OCI-LY7 (cell line): ENCODE data around the gene RPE. TPM values are rescaled to one million over a fixed set of nuclear protein-coding genes. Genes with fewer than 3 reads are reported as not detected.

Experiments used
- BruUV-seq: library from RNA; stranded (reverse); fragments of 400-500 nt; replicated peaks from 2 replicates; lab custom pipeline; 2021; lab: Mats Ljungman, UMichigan
- CTCF ChIA-PET: fragments of 300-600 bp; sonication (Branson Sonifier 250); formaldehyde crosslinking; loops from one replicate; lab custom pipeline; 2022; ENCODE audit warnings: antibody characterized with exemption; ENCODE audit not compliant: unreplicated experiment; lab: Charles Lee
- POLR2A ChIA-PET: fragments of 300-600 bp; sonication (Branson Sonifier 250); formaldehyde crosslinking; loops from one replicate; lab custom pipeline; 2022; ENCODE audit warnings: antibody characterized with exemption; lab: Charles Lee
- DNase-seq: peaks from one replicate; pipeline ENCODE4 v3.0.0-alpha.2; 2015; ENCODE audit warnings: low spot score
- H2AFZ ChIP-seq: fragments of 200-600 bp; sonication (generic), shearing (Covaris generic); 2 replicates; pipeline ENCODE4 v1.6.1; 2014; ENCODE audit warnings: mild to moderate bottlenecking, antibody characterized with exemption, low read length, moderate library complexity
- H3K27ac ChIP-seq: fragments of 200-600 bp; sonication (generic); 2 replicates; pipeline ENCODE4 v1.5.1; 2014; ENCODE audit warnings: mixed run types, low read depth, mild to moderate bottlenecking, moderate library complexity, low read length, inconsistent platforms; ENCODE audit not compliant: poor library complexity, severe bottlenecking
- H3K36me3 ChIP-seq: fragments of 200-600 bp; sonication (generic); 2 replicates; pipeline ENCODE4 v1.6.1; 2014; ENCODE audit warnings: mild to moderate bottlenecking, antibody characterized with exemption, low read length, moderate library complexity, mixed read lengths; ENCODE audit not compliant: insufficient read depth
- H3K4me1 ChIP-seq: fragments of 200-600 bp; sonication (generic); 2 replicates; pipeline ENCODE4 v1.5.1; 2014; ENCODE audit warnings: mild to moderate bottlenecking, low read length; ENCODE audit not compliant: insufficient read depth, poor library complexity, severe bottlenecking
- H3K4me2 ChIP-seq: fragments of 200-600 bp; sonication (generic); 2 replicates; pipeline ENCODE4 v1.6.1; 2014; ENCODE audit warnings: mild to moderate bottlenecking, low read length
- H3K4me3 ChIP-seq: fragments of 200-600 bp; sonication (generic); 2 replicates; pipeline ENCODE4 v1.5.1; 2014; ENCODE audit warnings: mild to moderate bottlenecking, low read depth, low read length; ENCODE audit not compliant: poor library complexity, severe bottlenecking
- H3K79me2 ChIP-seq: fragments of 200-600 bp; sonication (generic); 2 replicates; pipeline ENCODE4 v1.6.1; 2016; ENCODE audit warnings: low read depth, mild to moderate bottlenecking, low read length, moderate library complexity, mixed read lengths; ENCODE audit not compliant: insufficient read depth
- H3K9me2 ChIP-seq: fragments of 200-600 bp; sonication (generic); 2 replicates; pipeline ENCODE4 v1.6.1; 2016; ENCODE audit warnings: mild to moderate bottlenecking, low read length, mixed read lengths; ENCODE audit not compliant: insufficient read depth
- H3K9me3 ChIP-seq: fragments of 200-600 bp; sonication (generic); 2 replicates; pipeline ENCODE4 v1.6.1; 2014; ENCODE audit warnings: mild to moderate bottlenecking, mixed run types, low read length, mixed read lengths
- H4K20me1 ChIP-seq: fragments of 200-600 bp; sonication (generic); 2 replicates; pipeline ENCODE4 v1.6.1; 2014; ENCODE audit warnings: mild to moderate bottlenecking, antibody characterized with exemption, low read length, moderate library complexity, mixed read lengths; ENCODE audit not compliant: insufficient read depth
- CTCF ChIP-seq: fragments of 200-600 bp; sonication (generic); conservative IDR thresholded peaks from 2 replicates; pipeline ENCODE4 v1.5.1; 2014; ENCODE audit warnings: mild to moderate bottlenecking, antibody characterized with exemption, low read length, moderate library complexity, mixed read lengths
- EZH2phosphoT487 ChIP-seq: fragments of 200-600 bp; sonication (generic); IDR thresholded peaks from 2 replicates; pipeline ENCODE4 v1.6.1; 2018; ENCODE audit warnings: low read depth, borderline replicate concordance, mild to moderate bottlenecking, mixed run types, antibody characterized with exemption, low read length, moderate library complexity, mixed read lengths
- intact Hi-C: fragments of 100-400 bp; cut with micrococcal nuclease; formaldehyde crosslinking; loops from one replicate; pipeline ENCODE4 v1.10.0; 2022; ENCODE audit not compliant: unreplicated experiment
- total RNA-seq, 2 experiments: library from RNA; depleted of rRNA in 1 of 2; stranded (reverse); fragments of >200 nt in 1 of 2; shearing (Covaris generic) in 1 of 2; gene quantifications; 2 replicates each; pipeline ENCODE4 v1.2.3, GENCODE V29; 2014 to 2022

RPE gene
- total RNA-seq, 2 experiments from 2014 or later: 63.5 to 83.5 TPM

GRCh38 chr2:209974576-209974975 is 27.9 kb upstream of the RPE start:
- no peak overlapping the region for H3K4me2 ChIP-seq
- H4K20me1 ChIP-seq: no peaks in the 10 kb centered on the region
- H3K4me3 ChIP-seq: no peak overlapping the region
- H3K9me2 ChIP-seq: no peaks in the 10 kb centered on the region
- no peak overlapping the region for H2AFZ ChIP-seq
- no peak for DNase-seq
- H3K36me3 ChIP-seq: no peaks in the 10 kb centered on the region
- no peaks in the 10 kb centered on the region for H3K79me2 ChIP-seq
- POLR2A ChIA-PET: no interaction called here
- no TSS peak for BruUV-seq
- TF ChIP-seq CTCF: no peak
- no peaks in the 10 kb centered on the region for H3K9me3 ChIP-seq
- intact Hi-C loops: no loop called here
- no peaks in the 10 kb centered on the region for H3K4me1 ChIP-seq
- no peak overlapping the region for H3K27ac ChIP-seq
- CTCF ChIA-PET: no interaction called here

GRCh38 chr2:209976698-209977385 is 25.6 kb upstream of the RPE start:
- no peak overlapping the region for H2AFZ ChIP-seq
- CTCF ChIA-PET: no interaction called here
- H3K79me2 ChIP-seq: no peaks in the 10 kb centered on the region
- BruUV-seq: no TSS peak
- no peaks in the 10 kb centered on the region for H3K9me2 ChIP-seq
- H3K27ac ChIP-seq: no peak overlapping the region
- no peaks in the 10 kb centered on the region for H4K20me1 ChIP-seq
- H3K4me3 ChIP-seq: no peak overlapping the region
- intact Hi-C loops: loop anchor here (1.0 to 5.0 kb wide), 3 partner anchors 95 to 222 kb away; no protein-coding TSS in a partner anchor
- no peaks in the 10 kb centered on the region for H3K9me3 ChIP-seq
- TF ChIP-seq CTCF (no peak), EZH2phosphoT487 (no peak)
- H3K4me2 ChIP-seq: no peak overlapping the region
- no peak for DNase-seq
- H3K36me3 ChIP-seq: no peaks in the 10 kb centered on the region
- POLR2A ChIA-PET: interaction anchor here (0.7 kb wide), 1 partner anchor 26 kb away, joined by 4 read pairs; no protein-coding TSS in a partner anchor
- no peaks in the 10 kb centered on the region for H3K4me1 ChIP-seq
